Neural crest cell (in vitro differentiated cells): ENCODE data around the gene SLC16A2. TPM values are rescaled to one million over a fixed set of nuclear protein-coding genes. Genes with fewer than 3 reads are reported as not detected.

ENCODE experiments used
- DNase-seq: peaks from one replicate; pipeline ENCODE4 v3.0.0; 2021; ENCODE audit warnings: low read depth, mixed read lengths, low spot score
- H3K27ac Mint-ChIP-seq: one replicate; pipeline ENCODE4 v1.8.0; 2021; ENCODE audit warnings: mild to moderate bottlenecking, mixed read lengths; ENCODE audit not compliant: unreplicated experiment
- H3K27me3 Mint-ChIP-seq: 2 replicates; pipeline ENCODE4 v1.8.0; 2021; ENCODE audit warnings: low read depth, mild to moderate bottlenecking, mixed read lengths
- H3K36me3 Mint-ChIP-seq: 2 replicates; pipeline ENCODE4 v1.8.0; 2021; ENCODE audit warnings: low read depth, mild to moderate bottlenecking, mixed read lengths
- H3K4me1 Mint-ChIP-seq: 2 replicates; pipeline ENCODE4 v1.8.0; 2021; ENCODE audit warnings: mixed read lengths
- H3K4me3 Mint-ChIP-seq: one replicate; pipeline ENCODE4 v1.8.0; 2021; ENCODE audit warnings: mild to moderate bottlenecking, mixed read lengths
- H3K9me3 Mint-ChIP-seq: 2 replicates; pipeline ENCODE4 v1.8.0; 2021; ENCODE audit warnings: mixed read lengths
- total RNA-seq: library from RNA; stranded (reverse); gene quantifications from 2 replicates; pipeline ENCODE4 v1.2.1, GENCODE V29; 2021
- TF ChIP-seq, protein P1 (sequence below): fragments of 200-600 bp; sonication (generic); conservative IDR thresholded peaks from 2 replicates; pipeline ENCODE4 v1.5.0; 2021; ENCODE audit warnings: antibody characterized with exemption, mild to moderate bottlenecking

SLC16A2 gene
- total RNA-seq, 1 donor from 2014 or later = 19.8 TPM

- H3K36me3 Mint-ChIP-seq = peaks cover 15% of the 10 kb centered on the region
Observed at GRCh38 chrX:74521961-74522751, 100.9 kb downstream of the SLC16A2 start.

DNA sequence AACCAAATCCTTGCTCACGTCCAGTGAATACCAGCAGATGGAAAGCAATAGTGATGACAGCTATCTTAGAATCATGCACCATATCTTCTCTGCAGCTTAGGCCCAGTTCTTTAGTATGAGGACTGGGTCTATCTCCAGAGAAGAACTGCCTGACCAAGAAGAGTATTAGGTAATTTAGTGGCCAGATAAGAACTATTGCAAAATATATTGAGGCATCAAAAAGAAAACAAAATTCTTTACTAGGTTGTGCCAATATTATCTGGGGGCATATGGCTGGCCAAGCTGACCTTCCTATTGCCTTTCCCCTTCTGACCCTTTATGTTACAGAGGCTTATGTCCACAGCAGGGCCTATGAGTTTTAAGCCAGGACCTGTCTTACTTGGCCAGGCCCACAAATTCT lies 101.9 kb downstream of the SLC16A2 start:
- no peak for DNase-seq
- Mint-ChIP-seq H3K4me1 (no peaks in the 10 kb centered on the region), H3K4me3 (no peak overlapping the region), H3K36me3 (peaks cover 9% of the 10 kb centered on the region), H3K27me3 (no peaks in the 10 kb centered on the region), H3K27ac (no peak overlapping the region), H3K9me3 (no peaks in the 10 kb centered on the region)
- TF ChIP-seq, protein P1, sequence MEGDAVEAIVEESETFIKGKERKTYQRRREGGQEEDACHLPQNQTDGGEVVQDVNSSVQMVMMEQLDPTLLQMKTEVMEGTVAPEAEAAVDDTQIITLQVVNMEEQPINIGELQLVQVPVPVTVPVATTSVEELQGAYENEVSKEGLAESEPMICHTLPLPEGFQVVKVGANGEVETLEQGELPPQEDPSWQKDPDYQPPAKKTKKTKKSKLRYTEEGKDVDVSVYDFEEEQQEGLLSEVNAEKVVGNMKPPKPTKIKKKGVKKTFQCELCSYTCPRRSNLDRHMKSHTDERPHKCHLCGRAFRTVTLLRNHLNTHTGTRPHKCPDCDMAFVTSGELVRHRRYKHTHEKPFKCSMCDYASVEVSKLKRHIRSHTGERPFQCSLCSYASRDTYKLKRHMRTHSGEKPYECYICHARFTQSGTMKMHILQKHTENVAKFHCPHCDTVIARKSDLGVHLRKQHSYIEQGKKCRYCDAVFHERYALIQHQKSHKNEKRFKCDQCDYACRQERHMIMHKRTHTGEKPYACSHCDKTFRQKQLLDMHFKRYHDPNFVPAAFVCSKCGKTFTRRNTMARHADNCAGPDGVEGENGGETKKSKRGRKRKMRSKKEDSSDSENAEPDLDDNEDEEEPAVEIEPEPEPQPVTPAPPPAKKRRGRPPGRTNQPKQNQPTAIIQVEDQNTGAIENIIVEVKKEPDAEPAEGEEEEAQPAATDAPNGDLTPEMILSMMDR = no peak

More at GRCh38 chrX:74521961-74522751, 100.9 kb downstream of the SLC16A2 start:
- DNase-seq = no peak
- peaks cover 5% of the 10 kb centered on the region for H3K9me3 Mint-ChIP-seq
- no peaks in the 10 kb centered on the region for H3K4me1 Mint-ChIP-seq
- H3K27me3 Mint-ChIP-seq = no peaks in the 10 kb centered on the region
- H3K27ac Mint-ChIP-seq = no peak overlapping the region
- TF ChIP-seq, protein P1 = no peak
- no peak overlapping the region for H3K4me3 Mint-ChIP-seq

GRCh38 chrX:74523870-74524735 lies 102.8 kb downstream of the SLC16A2 start:
- no peaks in the 10 kb centered on the region for H3K4me1 Mint-ChIP-seq
- TF ChIP-seq, protein P1 = no peak
- no peaks in the 10 kb centered on the region for H3K27me3 Mint-ChIP-seq

GRCh38 chrX:74525116-74525515 lies 103.8 kb downstream of the SLC16A2 start:
- TF ChIP-seq, protein P1 = no peak
- DNase-seq = no peak
- Mint-ChIP-seq H3K36me3 (peaks cover 3% of the 10 kb centered on the region), H3K27ac (no peak overlapping the region), H3K4me3 (no peak overlapping the region), H3K27me3 (no peaks in the 10 kb centered on the region), H3K4me1 (no peaks in the 10 kb centered on the region), H3K9me3 (no peaks in the 10 kb centered on the region)

More at GRCh38 chrX:74523870-74524735, 102.8 kb downstream of the SLC16A2 start:
- H3K27ac Mint-ChIP-seq = no peak overlapping the region
- H3K9me3 Mint-ChIP-seq = no peaks in the 10 kb centered on the region
- no peak for DNase-seq
- H3K4me3 Mint-ChIP-seq = no peak overlapping the region
- H3K36me3 Mint-ChIP-seq = peaks cover 6% of the 10 kb centered on the region

DNA sequence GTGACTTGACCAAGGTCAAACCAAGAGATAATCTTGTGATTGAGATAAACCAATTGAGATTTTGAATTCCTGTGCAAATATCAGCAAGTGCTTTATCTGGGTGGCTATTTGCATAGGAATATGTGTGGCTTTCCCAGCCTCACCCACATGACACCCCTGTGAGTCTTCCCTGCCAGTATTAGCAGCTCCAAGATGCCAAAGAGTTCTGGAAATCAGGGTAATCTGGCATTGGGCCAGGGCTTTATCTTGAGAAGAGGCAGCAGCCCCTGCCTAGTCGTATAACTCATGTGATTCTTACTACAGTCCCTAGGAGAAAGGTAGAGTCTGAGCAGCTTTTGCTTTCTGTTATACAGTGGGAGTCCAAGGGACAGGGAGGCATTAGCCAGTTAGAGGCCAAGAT lies 105.5 kb downstream of the SLC16A2 start:
- H3K27ac Mint-ChIP-seq = no peak overlapping the region
- peaks cover 2% of the 10 kb centered on the region for H3K9me3 Mint-ChIP-seq
- TF ChIP-seq, protein P1 = no peak
- H3K4me1 Mint-ChIP-seq = no peaks in the 10 kb centered on the region
- no peak for DNase-seq
- no peak overlapping the region for H3K4me3 Mint-ChIP-seq
- H3K36me3 Mint-ChIP-seq = peaks cover 3% of the 10 kb centered on the region
- no peaks in the 10 kb centered on the region for H3K27me3 Mint-ChIP-seq
